Measurements from ENCODE around the gene RARRES1.

RARRES1 gene

GRCh38 chr3:158744567-158745288 is 12.5 kb upstream of the RARRES1 start:
- TF ChIP-seq FOXM1 (IDR thresholded peaks at IDR 0.05; ENCODE audit: borderline replicate concordance, low read depth) = no peak
- TF ChIP-seq NFIC (IDR thresholded peaks at IDR 0.05) = no peak
- TF ChIP-seq TEAD4 (IDR thresholded peaks at IDR 0.05) = no peak
- no peak for TF ChIP-seq REST (IDR thresholded peaks at IDR 0.05; ENCODE audit: low read depth)
- no peak for TF ChIP-seq USF1 (IDR thresholded peaks at IDR 0.05)
- no peak for TF ChIP-seq YY1 (IDR thresholded peaks at IDR 0.05; ENCODE audit: low read depth)
- no peak for TF ChIP-seq MAX (IDR thresholded peaks at IDR 0.05)
- no peak for TF ChIP-seq CREB1 (IDR thresholded peaks at IDR 0.05; ENCODE audit: low read depth)
- TF ChIP-seq EGR1 (IDR thresholded peaks at IDR 0.05) = no peak
- no peak for TF ChIP-seq TAF1 (IDR thresholded peaks at IDR 0.05; ENCODE audit: low read depth)
- TF ChIP-seq RAD21 (IDR thresholded peaks at IDR 0.05; ENCODE audit: low read depth) = no peak
- TF ChIP-seq ZBTB7A (IDR thresholded peaks at IDR 0.05; ENCODE audit: low read depth) = no peak
- no peak for TF ChIP-seq TCF12 (IDR thresholded peaks at IDR 0.05; ENCODE audit: low read depth)
- TF ChIP-seq EP300 (IDR thresholded peaks at IDR 0.05; ENCODE audit: borderline replicate concordance) = no peak
- TF ChIP-seq CEBPB (IDR thresholded peaks at IDR 0.05) = no peak

GRCh38 chr3:158743664-158744566 is 11.7 kb upstream of the RARRES1 start:
- TF ChIP-seq TAF1 (IDR thresholded peaks at IDR 0.05; ENCODE audit: low read depth) = no peak
- TF ChIP-seq TEAD4 (IDR thresholded peaks at IDR 0.05) = no peak

GRCh38 chr3:158742871-158743663 is 10.8 kb upstream of the RARRES1 start:
- TF ChIP-seq RAD21 (IDR thresholded peaks at IDR 0.05; ENCODE audit: low read depth) = no peak
- no peak for TF ChIP-seq CEBPB (IDR thresholded peaks at IDR 0.05)
- TF ChIP-seq FOXM1 (IDR thresholded peaks at IDR 0.05; ENCODE audit: borderline replicate concordance, low read depth) = no peak
- no peak for TF ChIP-seq CREB1 (IDR thresholded peaks at IDR 0.05; ENCODE audit: low read depth)
- TF ChIP-seq YY1 (IDR thresholded peaks at IDR 0.05; ENCODE audit: low read depth) = no peak
- TF ChIP-seq ZBTB7A (IDR thresholded peaks at IDR 0.05; ENCODE audit: low read depth) = no peak

GRCh38 chr3:158739661-158740060 is 7.4 kb upstream of the RARRES1 start:
- TF ChIP-seq EGR1 (IDR thresholded peaks at IDR 0.05) (no peak), REST (IDR thresholded peaks at IDR 0.05; ENCODE audit: low read depth) (no peak), CEBPB (IDR thresholded peaks at IDR 0.05) (no peak), CREB1 (IDR thresholded peaks at IDR 0.05; ENCODE audit: low read depth) (no peak), MAX (IDR thresholded peaks at IDR 0.05) (no peak), EP300 (IDR thresholded peaks at IDR 0.05; ENCODE audit: borderline replicate concordance) (no peak), USF1 (IDR thresholded peaks at IDR 0.05) (no peak), RAD21 (IDR thresholded peaks at IDR 0.05; ENCODE audit: low read depth) (no peak), TEAD4 (IDR thresholded peaks at IDR 0.05) (no peak), TCF12 (IDR thresholded peaks at IDR 0.05; ENCODE audit: low read depth) (no peak), YY1 (IDR thresholded peaks at IDR 0.05; ENCODE audit: low read depth) (no peak), ZBTB7A (IDR thresholded peaks at IDR 0.05; ENCODE audit: low read depth) (no peak), NFIC (IDR thresholded peaks at IDR 0.05) (no peak), FOXM1 (IDR thresholded peaks at IDR 0.05; ENCODE audit: borderline replicate concordance, low read depth) (no peak)

GRCh38 chr3:158739078-158739477 is 6.8 kb upstream of the RARRES1 start:
- TF ChIP-seq CEBPB (IDR thresholded peaks at IDR 0.05) (no peak), MAX (IDR thresholded peaks at IDR 0.05) (no peak), CREB1 (IDR thresholded peaks at IDR 0.05; ENCODE audit: low read depth) (no peak), NFIC (IDR thresholded peaks at IDR 0.05) (no peak), ZBTB7A (IDR thresholded peaks at IDR 0.05; ENCODE audit: low read depth) (no peak), TAF1 (IDR thresholded peaks at IDR 0.05; ENCODE audit: low read depth) (no peak), TEAD4 (IDR thresholded peaks at IDR 0.05) (no peak), TCF12 (IDR thresholded peaks at IDR 0.05; ENCODE audit: low read depth) (no peak), USF1 (IDR thresholded peaks at IDR 0.05) (no peak)

Data from Ishikawa (cell line).